Keratinocyte (primary cell): ENCODE data around the gene ARHGAP28. TPM values are rescaled to one million over a fixed set of nuclear protein-coding genes. Genes with fewer than 3 reads are reported as not detected.

Experiments
- DNase-seq: peaks from one replicate; pipeline ENCODE4 v3.0.0-alpha.2; 2011; ENCODE audit warnings: low read depth, missing footprints, low spot score
- FAIRE-seq: peaks from 2 replicates; lab custom pipeline; 2011; peaks lifted over from hg19 to GRCh38; lab: Jason Lieb, UNC
- H2AFZ ChIP-seq: 2 replicates; pipeline ENCODE4 v1.6.0; 2012; ENCODE audit warnings: low read length, control low read depth, inconsistent platforms; ENCODE audit not compliant: control insufficient read depth
- H3K27ac ChIP-seq: 2 replicates; pipeline ENCODE4 v1.5.1; 2011; ENCODE audit warnings: low read length; ENCODE audit not compliant: control insufficient read depth, insufficient read depth
- H3K27me3 ChIP-seq: 3 replicates; pipeline ENCODE4 v1.6.0; 2011; ENCODE audit warnings: low read length; ENCODE audit not compliant: control insufficient read depth, insufficient read depth; ENCODE audit errors: extremely low read depth
- H3K36me3 ChIP-seq, 2 experiments: 2 replicates in 1 of 2; 3 replicates in 1 of 2; pipeline ENCODE4 v1.5.1; 2011; ENCODE audit warnings: low read length in 2 of 2, mild to moderate bottlenecking in 1 of 2; ENCODE audit not compliant: control insufficient read depth in 2 of 2, insufficient read depth in 2 of 2; ENCODE audit errors: extremely low read depth in 1 of 2
- H3K4me1 ChIP-seq: 3 replicates; pipeline ENCODE4 v1.5.1; 2011; ENCODE audit warnings: low read length; ENCODE audit not compliant: control insufficient read depth, insufficient read depth; ENCODE audit errors: extremely low read depth
- H3K4me2 ChIP-seq: 3 replicates; pipeline ENCODE4 v1.6.0; 2011; ENCODE audit warnings: low read depth, low read length; ENCODE audit not compliant: control insufficient read depth, insufficient read depth; ENCODE audit errors: extremely low read depth
- H3K4me3 ChIP-seq, 3 experiments: fragments of 200-600 bp in 1 of 3; sonication (generic) in 1 of 3; 2 replicates in 2 of 3; 3 replicates in 1 of 3; pipeline ENCODE4 v1.5.1; 2011 to 2016; ENCODE audit warnings: low read length in 3 of 3, mild to moderate bottlenecking in 3 of 3, control low read depth in 2 of 3, inconsistent platforms in 1 of 3, low read depth in 1 of 3, mixed read lengths in 1 of 3, mixed run types in 1 of 3, moderate library complexity in 1 of 3; ENCODE audit not compliant: control insufficient read depth in 2 of 3, insufficient read depth in 2 of 3; ENCODE audit errors: extremely low read depth in 1 of 3
- H3K79me2 ChIP-seq: 2 replicates; pipeline ENCODE4 v1.6.0; 2012; ENCODE audit warnings: low read length; ENCODE audit not compliant: control insufficient read depth, insufficient read depth
- H3K9ac ChIP-seq: 3 replicates; pipeline ENCODE4 v1.6.0; 2011; ENCODE audit warnings: low read length; ENCODE audit not compliant: control insufficient read depth, insufficient read depth; ENCODE audit errors: extremely low read depth
- H3K9me1 ChIP-seq: 3 replicates; pipeline ENCODE4 v1.6.0; 2011; ENCODE audit warnings: low read length; ENCODE audit not compliant: control insufficient read depth, insufficient read depth; ENCODE audit errors: extremely low read depth
- H3K9me3 ChIP-seq: 2 replicates; pipeline ENCODE4 v1.5.1; 2012; ENCODE audit warnings: low read depth, low read length; ENCODE audit not compliant: control insufficient read depth
- H4K20me1 ChIP-seq: 3 replicates; pipeline ENCODE4 v1.6.0; 2011; ENCODE audit warnings: low read length; ENCODE audit not compliant: control insufficient read depth, insufficient read depth; ENCODE audit errors: extremely low read depth
- EZH2 ChIP-seq: IDR thresholded peaks from one replicate; pipeline ENCODE4 v1.6.1; 2012; ENCODE audit warnings: inconsistent platforms, mild to moderate bottlenecking, low read length, moderate library complexity
- dilution Hi-C: fragments of 300-500 bp; cut with MboI; formaldehyde crosslinking; loops from one replicate; pipeline ENCODE4 v1.7.0; 2020; ENCODE audit warnings: low sequenced_read_pairs; ENCODE audit not compliant: extremely low pct_ligation_motif_present
- polyA plus RNA-seq, 5 experiments: library from polyadenylated mRNA; depleted of rRNA in 3 of 5; stranded (reverse) in 3 of 5; stranded (forward) in 1 of 5; unstranded in 1 of 5; fragments of >200 nt; gene quantifications; 1 replicate in 1 of 5; 2 replicates in 3 of 5; 3 replicates in 1 of 5; pipeline versions ENCODE4 v1.2.1 to v1.2.3, GENCODE V29; 2011 to 2012; ENCODE audit warnings: missing spikeins in 2 of 5, low read depth in 1 of 5, low replicate concordance in 1 of 5
- TF ChIP-seq, protein P1 (sequence below), 3 experiments: IDR thresholded peaks in 1 of 3; conservative IDR thresholded peaks in 1 of 3; optimal IDR thresholded peaks in 1 of 3; 2 replicates in 2 of 3; 3 replicates in 1 of 3; pipeline versions ENCODE3 to v1.5.1; 2011; ENCODE audit warnings: low read length in 3 of 3, mild to moderate bottlenecking in 3 of 3, moderate library complexity in 2 of 3, control low read depth in 1 of 3, inconsistent platforms in 1 of 3; ENCODE audit not compliant: insufficient read depth in 2 of 3; ENCODE audit errors: extremely low read depth in 1 of 3

Gene ARHGAP28
- polyA plus RNA-seq, 1 donor (not counting 4 experiments of a cell fraction or from before 2014, with no cell fraction given): 0.43 TPM

DNA sequence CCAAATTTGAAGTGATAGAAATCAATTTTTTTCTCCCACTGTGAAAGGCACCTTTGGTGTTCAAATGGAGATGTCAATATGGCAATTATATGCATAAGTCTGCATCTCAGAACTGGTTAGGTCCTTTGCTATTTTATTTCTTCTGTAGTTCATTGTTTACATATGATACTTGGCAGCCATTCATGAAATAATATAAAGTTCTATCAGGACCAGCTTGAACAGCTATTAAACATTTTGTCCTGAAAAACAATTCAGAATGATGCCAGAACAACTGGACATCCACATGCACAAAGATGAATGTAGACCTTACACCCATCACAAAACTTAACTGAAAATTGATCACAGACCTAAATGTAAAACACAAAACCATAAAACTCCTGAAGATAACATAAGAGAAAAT lies 41.8 kb upstream of the ARHGAP28 start:
- Histone ChIP-seq H3K4me3 (no peak overlapping the region), H3K9me3 (no peaks in the 10 kb centered on the region), H3K27ac (no peak overlapping the region), H3K27me3 (peaks cover 2% of the 10 kb centered on the region), H2AFZ (no peak overlapping the region), H3K9me1 (no peaks in the 10 kb centered on the region), H3K4me2 (no peak overlapping the region), H3K79me2 (no peaks in the 10 kb centered on the region), H3K9ac (no peak overlapping the region), H3K36me3 (no peaks in the 10 kb centered on the region), H4K20me1 (no peaks in the 10 kb centered on the region), H3K4me1 (no peaks in the 10 kb centered on the region)
- dilution Hi-C loops: no loop called here
- DNase-seq: no peak
- TF ChIP-seq, protein P1, sequence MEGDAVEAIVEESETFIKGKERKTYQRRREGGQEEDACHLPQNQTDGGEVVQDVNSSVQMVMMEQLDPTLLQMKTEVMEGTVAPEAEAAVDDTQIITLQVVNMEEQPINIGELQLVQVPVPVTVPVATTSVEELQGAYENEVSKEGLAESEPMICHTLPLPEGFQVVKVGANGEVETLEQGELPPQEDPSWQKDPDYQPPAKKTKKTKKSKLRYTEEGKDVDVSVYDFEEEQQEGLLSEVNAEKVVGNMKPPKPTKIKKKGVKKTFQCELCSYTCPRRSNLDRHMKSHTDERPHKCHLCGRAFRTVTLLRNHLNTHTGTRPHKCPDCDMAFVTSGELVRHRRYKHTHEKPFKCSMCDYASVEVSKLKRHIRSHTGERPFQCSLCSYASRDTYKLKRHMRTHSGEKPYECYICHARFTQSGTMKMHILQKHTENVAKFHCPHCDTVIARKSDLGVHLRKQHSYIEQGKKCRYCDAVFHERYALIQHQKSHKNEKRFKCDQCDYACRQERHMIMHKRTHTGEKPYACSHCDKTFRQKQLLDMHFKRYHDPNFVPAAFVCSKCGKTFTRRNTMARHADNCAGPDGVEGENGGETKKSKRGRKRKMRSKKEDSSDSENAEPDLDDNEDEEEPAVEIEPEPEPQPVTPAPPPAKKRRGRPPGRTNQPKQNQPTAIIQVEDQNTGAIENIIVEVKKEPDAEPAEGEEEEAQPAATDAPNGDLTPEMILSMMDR (optimal IDR thresholded peaks at IDR 0.05 in 1 of 3, IDR thresholded peaks at IDR 0.05 in 1 of 3, conservative IDR thresholded peaks at IDR 0.05 in 1 of 3; ENCODE audit: extremely low read depth in 1 of 3, insufficient read depth in 2 of 3, low read length in 3 of 3): no peak
- no peak for TF ChIP-seq EZH2
- FAIRE-seq: no peak

DNA sequence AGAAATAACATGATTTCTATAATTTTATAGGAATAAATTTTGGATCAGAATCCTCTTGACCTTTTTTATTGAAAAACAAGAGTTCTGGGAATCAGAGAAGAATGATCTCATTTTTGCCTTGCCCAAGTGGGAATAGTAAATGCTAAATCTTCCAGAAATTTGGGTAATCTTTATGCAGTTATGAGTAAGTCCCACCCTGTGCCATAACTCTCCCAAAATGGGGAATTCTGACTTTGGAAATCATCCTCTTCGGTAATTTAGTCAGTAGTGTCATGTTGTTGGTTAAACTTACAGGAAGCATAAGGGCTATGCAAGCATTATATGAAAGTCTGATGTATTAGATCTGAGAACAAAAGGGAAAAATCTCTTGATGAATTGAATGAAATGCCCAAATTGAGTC lies 20.6 kb upstream of the ARHGAP28 start:
- H3K9ac ChIP-seq: no peak overlapping the region
- DNase-seq (no peak), FAIRE-seq (no peak)
- no peaks in the 10 kb centered on the region for H3K4me1 ChIP-seq
- H3K27me3 ChIP-seq: no peaks in the 10 kb centered on the region
- no peak overlapping the region for H2AFZ ChIP-seq
- no peak overlapping the region for H3K4me3 ChIP-seq
- H4K20me1 ChIP-seq: no peaks in the 10 kb centered on the region
- no peaks in the 10 kb centered on the region for H3K36me3 ChIP-seq
- H3K27ac ChIP-seq: no peak overlapping the region
- no peaks in the 10 kb centered on the region for H3K79me2 ChIP-seq
- TF ChIP-seq, protein P1 (optimal IDR thresholded peaks at IDR 0.05 in 1 of 3, IDR thresholded peaks at IDR 0.05 in 1 of 3, conservative IDR thresholded peaks at IDR 0.05 in 1 of 3; ENCODE audit: extremely low read depth in 1 of 3, insufficient read depth in 2 of 3, low read length in 3 of 3): no peak
- no peak for TF ChIP-seq EZH2
- dilution Hi-C loops: no loop called here
- H3K4me2 ChIP-seq: no peak overlapping the region
- no peaks in the 10 kb centered on the region for H3K9me3 ChIP-seq
- H3K9me1 ChIP-seq: no peaks in the 10 kb centered on the region
